ENCODE results near the gene PIMREG. TPM values are rescaled to one million over a fixed set of nuclear protein-coding genes. Genes with fewer than 3 reads are reported as not detected.

The PIMREG gene
- polyA plus RNA-seq, 3 donors = not detected

DNA sequence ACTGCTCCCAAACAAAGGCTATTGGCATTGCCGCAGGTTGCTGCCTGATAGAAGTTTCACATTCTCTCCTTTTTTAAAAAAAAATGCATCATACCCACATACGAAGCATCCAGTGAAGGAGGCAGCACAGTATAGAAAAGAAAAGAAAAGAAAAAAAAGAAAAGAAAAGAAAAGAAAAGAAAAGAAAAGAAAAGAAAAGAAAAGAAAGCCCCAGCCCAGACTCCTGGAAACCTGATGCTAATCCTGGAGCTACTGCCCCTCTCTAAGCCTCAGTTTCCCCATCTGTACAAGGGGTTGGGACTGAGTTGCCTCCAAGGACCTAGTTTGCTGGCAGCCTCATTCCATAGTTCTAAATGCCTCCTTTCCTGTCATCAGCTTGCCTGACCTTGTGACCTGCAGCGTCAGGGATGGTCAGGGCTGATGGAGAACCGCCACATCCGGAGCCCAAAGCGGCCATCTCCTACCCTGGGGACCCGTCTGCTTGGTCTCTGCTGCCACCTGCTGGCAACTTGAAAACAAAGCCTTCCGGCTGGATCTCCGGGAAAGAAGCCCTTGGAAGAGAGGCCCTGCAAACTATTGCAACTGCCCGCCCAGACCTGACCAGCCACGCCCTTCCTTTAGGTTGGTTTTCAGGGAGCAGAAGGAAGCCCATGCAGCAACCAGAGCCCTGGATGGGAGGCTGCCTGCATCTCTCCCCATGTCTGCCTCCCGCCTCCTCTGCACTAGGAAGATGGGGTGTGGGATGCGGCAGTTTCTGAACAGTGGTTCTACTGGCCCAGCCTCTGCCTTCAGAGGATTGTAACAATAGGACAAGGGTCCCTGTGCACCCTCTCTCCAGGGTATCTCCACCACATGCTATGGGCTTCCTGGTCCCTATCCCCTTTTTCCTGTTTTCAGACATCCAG is 22.3 kb upstream of the PIMREG start:
- Histone ChIP-seq H3K4me2 (replicated peaks; ENCODE audit: extremely low read depth, low read length, poor library complexity, severe bottlenecking) (no peak overlapping the region), H2AFZ (ENCODE audit: insufficient read depth, low read depth, low read length, poor library complexity, severe bottlenecking) (no peak overlapping the region), H3K27me3 (ENCODE audit: control insufficient read depth in 2 of 2, insufficient read depth in 2 of 2, low read length in 2 of 2) (peaks cover 0 to 58% of the 10 kb centered on the region in 2 donors), H3K79me2 (ENCODE audit: insufficient read depth, low read length) (no peaks in the 10 kb centered on the region), H4K20me1 (ENCODE audit: insufficient read depth, low read length) (no peaks in the 10 kb centered on the region), H3K36me3 (replicated peaks in 1 of 2; ENCODE audit: control insufficient read depth in 1 of 2, insufficient read depth in 2 of 2, low read length in 2 of 2) (no peaks in the 10 kb centered on the region), H3K9me3 (replicated peaks in 1 of 2; ENCODE audit: control insufficient read depth in 1 of 2, insufficient read depth in 1 of 2, low read length in 2 of 2) (no peaks in the 10 kb centered on the region), H3K4me1 (ENCODE audit: control insufficient read depth in 1 of 2, insufficient read depth in 2 of 2, low read length in 2 of 2) (peaks cover 0 to 3% of the 10 kb centered on the region in 2 donors), H3K4me3 (replicated peaks in 1 of 3; ENCODE audit: low read depth in 2 of 3, low read length in 3 of 3) (no peak overlapping the region), H3K27ac (ENCODE audit: low read depth in 1 of 2, low read length in 2 of 2) (no peak overlapping the region), H3K9ac (ENCODE audit: insufficient read depth, low read length, poor library complexity, severe bottlenecking) (no peak overlapping the region)
- TF ChIP-seq, protein P1, sequence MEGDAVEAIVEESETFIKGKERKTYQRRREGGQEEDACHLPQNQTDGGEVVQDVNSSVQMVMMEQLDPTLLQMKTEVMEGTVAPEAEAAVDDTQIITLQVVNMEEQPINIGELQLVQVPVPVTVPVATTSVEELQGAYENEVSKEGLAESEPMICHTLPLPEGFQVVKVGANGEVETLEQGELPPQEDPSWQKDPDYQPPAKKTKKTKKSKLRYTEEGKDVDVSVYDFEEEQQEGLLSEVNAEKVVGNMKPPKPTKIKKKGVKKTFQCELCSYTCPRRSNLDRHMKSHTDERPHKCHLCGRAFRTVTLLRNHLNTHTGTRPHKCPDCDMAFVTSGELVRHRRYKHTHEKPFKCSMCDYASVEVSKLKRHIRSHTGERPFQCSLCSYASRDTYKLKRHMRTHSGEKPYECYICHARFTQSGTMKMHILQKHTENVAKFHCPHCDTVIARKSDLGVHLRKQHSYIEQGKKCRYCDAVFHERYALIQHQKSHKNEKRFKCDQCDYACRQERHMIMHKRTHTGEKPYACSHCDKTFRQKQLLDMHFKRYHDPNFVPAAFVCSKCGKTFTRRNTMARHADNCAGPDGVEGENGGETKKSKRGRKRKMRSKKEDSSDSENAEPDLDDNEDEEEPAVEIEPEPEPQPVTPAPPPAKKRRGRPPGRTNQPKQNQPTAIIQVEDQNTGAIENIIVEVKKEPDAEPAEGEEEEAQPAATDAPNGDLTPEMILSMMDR (IDR thresholded peaks at IDR 0.05) = peak; percentile 86
- WGBS (ENCODE audit: insufficient coverage) = 2% methylated on average over 9 of the region's 13 CpGs
- DNase-seq = peak; percentile 73 to 82 (median 77)
- Mint-ChIP-seq H3K4me1 (peaks cover 8% of the 10 kb centered on the region), H3K27me3 (ENCODE audit: low read depth in 3 of 3) (peaks cover 39 to 68% (median 43%) of the 10 kb centered on the region in 3 donors), H3K36me3 (no peaks in the 10 kb centered on the region), H3K27ac (no peak overlapping the region), H3K4me3 (peak overlapping the region in 1 of 2 donors; percentile 67), H3K9me3 (peaks cover 0 to 3% (median 0%) of the 10 kb centered on the region in 7 donors)
- intact Hi-C loops (cut with micrococcal nuclease) = loop anchor here (2.0 to 10.0 kb wide), 3 partner anchors 717 to 835 kb away; no protein-coding TSS in a partner anchor

DNA sequence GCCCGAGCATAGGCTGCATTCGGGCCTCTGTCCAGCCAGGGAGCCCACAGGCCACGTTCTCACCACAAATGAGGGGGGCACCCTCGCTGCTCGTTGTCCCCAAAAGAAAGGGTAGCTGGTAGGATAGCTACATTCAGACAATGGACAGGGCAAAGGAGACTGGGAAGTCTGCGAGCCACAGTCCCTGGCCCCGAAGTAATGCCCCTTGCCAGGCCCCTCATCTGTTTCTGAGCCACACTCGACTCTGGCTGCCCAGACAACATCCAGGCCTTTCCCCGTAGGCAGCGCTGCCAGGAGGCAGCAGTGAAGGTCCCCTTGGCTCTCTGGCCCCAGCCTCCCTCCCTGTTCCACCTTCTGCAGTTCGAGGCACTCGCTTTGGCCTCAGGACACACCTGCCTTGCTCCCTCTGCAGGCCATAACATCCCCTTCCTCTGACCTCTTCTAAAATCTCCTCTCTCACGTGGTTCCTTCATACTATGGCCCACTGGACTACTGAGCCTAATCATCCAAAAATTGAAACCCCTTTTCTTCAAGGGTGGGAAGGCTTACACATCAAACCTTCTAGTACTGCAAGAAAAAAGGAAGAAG is 21.5 kb upstream of the PIMREG start:
- Histone ChIP-seq H3K36me3 (replicated peaks in 1 of 2; ENCODE audit: control insufficient read depth in 1 of 2, insufficient read depth in 2 of 2, low read length in 2 of 2) (no peaks in the 10 kb centered on the region), H2AFZ (ENCODE audit: insufficient read depth, low read depth, low read length, poor library complexity, severe bottlenecking) (no peak overlapping the region), H3K27me3 (ENCODE audit: control insufficient read depth in 2 of 2, insufficient read depth in 2 of 2, low read length in 2 of 2) (peaks cover 0 to 59% of the 10 kb centered on the region in 2 donors), H3K9ac (ENCODE audit: insufficient read depth, low read length, poor library complexity, severe bottlenecking) (no peak overlapping the region), H3K4me1 (ENCODE audit: control insufficient read depth in 1 of 2, insufficient read depth in 2 of 2, low read length in 2 of 2) (peaks cover 7 to 11% of the 10 kb centered on the region in 2 donors), H3K27ac (ENCODE audit: low read depth in 1 of 2, low read length in 2 of 2) (no peak overlapping the region), H4K20me1 (ENCODE audit: insufficient read depth, low read length) (no peaks in the 10 kb centered on the region), H3K9me3 (replicated peaks in 1 of 2; ENCODE audit: control insufficient read depth in 1 of 2, insufficient read depth in 1 of 2, low read length in 2 of 2) (no peaks in the 10 kb centered on the region), H3K4me2 (replicated peaks; ENCODE audit: extremely low read depth, low read length, poor library complexity, severe bottlenecking) (no peak overlapping the region), H3K79me2 (ENCODE audit: insufficient read depth, low read length) (no peaks in the 10 kb centered on the region), H3K4me3 (replicated peaks in 1 of 3; ENCODE audit: low read depth in 2 of 3, low read length in 3 of 3) (no peak overlapping the region)
- H3K4me1 Mint-ChIP-seq = peaks cover 15% of the 10 kb centered on the region
- H3K9me3 Mint-ChIP-seq = peaks cover 0 to 3% (median 0%) of the 10 kb centered on the region in 7 donors
- TF ChIP-seq, protein P1 (IDR thresholded peaks at IDR 0.05) = no peak
- no peak overlapping the region for H3K27ac Mint-ChIP-seq
- intact Hi-C loops (cut with micrococcal nuclease) = loop anchor here (2.0 to 10.0 kb wide), 3 partner anchors 718 to 836 kb away; no protein-coding TSS in a partner anchor
- H3K36me3 Mint-ChIP-seq = no peaks in the 10 kb centered on the region
- H3K4me3 Mint-ChIP-seq = no peak overlapping the region
- H3K27me3 Mint-ChIP-seq (ENCODE audit: low read depth in 3 of 3) = peaks cover 39 to 68% (median 46%) of the 10 kb centered on the region in 3 donors
- 75% methylated on average over 12 of the region's 13 CpGs for WGBS (ENCODE audit: insufficient coverage)
- no peak for DNase-seq
